ENCODE data around the gene ZBTB46.

The ZBTB46 gene

GRCh38 chr20:63744574-63745423 is 86.3 kb downstream of the ZBTB46 start:
- no peak overlapping the region for H3K4me2 ChIP-seq
- no peaks in the 10 kb centered on the region for H3K79me2 ChIP-seq (ENCODE audit: insufficient read depth, low read depth)
- no peak overlapping the region for H3K9ac ChIP-seq
- H2AFZ ChIP-seq (ENCODE audit: low read depth) = no peak overlapping the region
- H4K20me1 ChIP-seq (ENCODE audit: insufficient read depth) = no peaks in the 10 kb centered on the region
- peaks cover 5% of the 10 kb centered on the region for H3K4me1 ChIP-seq (ENCODE audit: low read depth, poor library complexity, severe bottlenecking)
- no peak overlapping the region for H3K27ac ChIP-seq
- H3K4me3 ChIP-seq (IDR thresholded peaks at IDR 0.05; ENCODE audit: insufficient read depth, low read depth, low read length) = no peak overlapping the region
- peaks cover 18% of the 10 kb centered on the region; the same call in 1 of the 2 replicates for H3K27me3 ChIP-seq (ENCODE audit: insufficient read depth, low read depth)
- H3K36me3 ChIP-seq (ENCODE audit: insufficient read depth) = no peaks in the 10 kb centered on the region
- no peak for TF ChIP-seq CTCF (conservative IDR thresholded peaks at IDR 0.05; ENCODE audit: low read depth, low read length)

GRCh38 chr20:63744158-63744557 is 86.9 kb downstream of the ZBTB46 start:
- no peak for TF ChIP-seq CTCF (conservative IDR thresholded peaks at IDR 0.05; ENCODE audit: low read depth, low read length)
- H3K4me1 ChIP-seq (ENCODE audit: low read depth, poor library complexity, severe bottlenecking) = peaks cover 6% of the 10 kb centered on the region
- H3K27me3 ChIP-seq (ENCODE audit: insufficient read depth, low read depth) = peaks cover 13% of the 10 kb centered on the region; the same call in 1 of the 2 replicates
- no peak overlapping the region for H3K9ac ChIP-seq
- no peak overlapping the region for H3K4me2 ChIP-seq
- no peak overlapping the region for H2AFZ ChIP-seq (ENCODE audit: low read depth)
- no peak overlapping the region for H3K4me3 ChIP-seq (IDR thresholded peaks at IDR 0.05; ENCODE audit: insufficient read depth, low read depth, low read length)
- no peak overlapping the region for H3K27ac ChIP-seq
- H4K20me1 ChIP-seq (ENCODE audit: insufficient read depth) = no peaks in the 10 kb centered on the region
- no peaks in the 10 kb centered on the region for H3K79me2 ChIP-seq (ENCODE audit: insufficient read depth, low read depth)
- H3K36me3 ChIP-seq (ENCODE audit: insufficient read depth) = no peaks in the 10 kb centered on the region

- no peak overlapping the region for H3K4me2 ChIP-seq
- H4K20me1 ChIP-seq (ENCODE audit: insufficient read depth) = no peaks in the 10 kb centered on the region
- H3K79me2 ChIP-seq (ENCODE audit: insufficient read depth, low read depth) = no peaks in the 10 kb centered on the region; the same call in 1 of the 2 replicates
- no peak overlapping the region for H3K9ac ChIP-seq
- peaks cover 14% of the 10 kb centered on the region for H3K4me1 ChIP-seq (ENCODE audit: low read depth, poor library complexity, severe bottlenecking)
- no peak overlapping the region for H3K27ac ChIP-seq
- no peaks in the 10 kb centered on the region for H3K36me3 ChIP-seq (ENCODE audit: insufficient read depth)
- H3K4me3 ChIP-seq (IDR thresholded peaks at IDR 0.05; ENCODE audit: insufficient read depth, low read depth, low read length) = no peak overlapping the region
- TF ChIP-seq CTCF (conservative IDR thresholded peaks at IDR 0.05; ENCODE audit: low read depth, low read length) = no peak
- peaks cover 6% of the 10 kb centered on the region; the same call in 1 of the 2 replicates for H3K27me3 ChIP-seq (ENCODE audit: insufficient read depth, low read depth)
- H2AFZ ChIP-seq (ENCODE audit: low read depth) = no peak overlapping the region
Measured at GRCh38 chr20:63743210-63743970, 87.7 kb downstream of the ZBTB46 start.

- Histone ChIP-seq H3K27me3 (ENCODE audit: insufficient read depth, low read depth) (no peaks in the 10 kb centered on the region), H2AFZ (ENCODE audit: low read depth) (no peak overlapping the region), H3K27ac (no peak overlapping the region), H3K4me2 (no peak overlapping the region), H3K36me3 (ENCODE audit: insufficient read depth) (no peaks in the 10 kb centered on the region), H4K20me1 (ENCODE audit: insufficient read depth) (no peaks in the 10 kb centered on the region), H3K79me2 (ENCODE audit: insufficient read depth, low read depth) (no peaks in the 10 kb centered on the region; the same call in 1 of the 2 replicates), H3K9ac (no peak overlapping the region), H3K4me1 (ENCODE audit: low read depth, poor library complexity, severe bottlenecking) (peaks cover 18% of the 10 kb centered on the region), H3K4me3 (IDR thresholded peaks at IDR 0.05; ENCODE audit: insufficient read depth, low read depth, low read length) (no peak overlapping the region)
- TF ChIP-seq CTCF (conservative IDR thresholded peaks at IDR 0.05; ENCODE audit: low read depth, low read length) = no peak
Measured at GRCh38 chr20:63742381-63743024, 88.6 kb downstream of the ZBTB46 start.

Measured in KMS-11 (cell line).